Measurements from ENCODE around the gene NQO2.
"Not testable (repeated sequence)": the region's sequence is repeated elsewhere in the genome, so short reads cannot be mapped to it uniquely, and the experiment has no call there.

Gene NQO2

DNA sequence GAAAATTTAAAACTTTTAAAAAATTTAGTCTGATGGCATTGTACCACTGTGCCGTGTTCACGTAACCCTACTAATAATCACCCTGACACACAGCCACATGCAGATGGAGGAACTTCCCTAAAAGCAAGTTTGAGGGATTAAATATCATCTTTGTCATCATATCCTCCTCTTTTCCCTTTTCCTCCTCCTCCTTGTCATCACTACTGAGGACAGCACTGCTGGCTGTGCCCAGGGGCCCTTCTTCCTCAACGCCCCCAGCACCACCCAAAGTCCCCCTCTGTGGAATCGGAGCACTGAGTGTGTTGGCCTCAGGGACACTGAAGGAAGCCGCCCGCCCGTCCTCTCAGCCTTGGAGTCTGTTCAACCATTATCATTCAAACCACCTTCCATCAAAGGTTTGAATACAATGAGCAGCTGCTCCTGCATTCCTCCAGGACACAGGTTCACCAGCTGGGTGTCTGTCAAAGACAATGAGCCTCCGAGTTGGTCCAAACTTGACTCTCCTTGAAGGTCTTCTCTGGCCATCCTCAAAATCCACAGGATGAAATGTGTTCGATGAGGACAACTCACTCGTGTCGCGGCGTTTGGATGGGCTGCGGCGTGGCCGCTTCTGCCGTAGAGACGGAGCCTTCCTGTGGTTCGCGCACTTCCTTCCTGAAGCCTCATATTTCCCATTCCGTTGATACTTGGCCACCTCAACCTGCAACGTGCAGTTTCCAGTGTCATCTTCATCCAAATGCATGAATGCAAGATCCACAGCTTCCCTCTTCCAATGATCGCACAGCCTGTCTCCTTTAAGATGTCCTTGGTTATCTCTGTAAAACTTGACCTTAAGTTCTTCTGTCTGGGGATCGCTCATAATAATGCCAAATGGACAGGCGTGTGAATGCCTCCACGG, 23.3 kb downstream of the NQO2 start:
- Histone ChIP-seq H3K4me2 (peak overlapping the region; percentile 91), H3K4me3 (peak overlapping the region; percentile 62), H3K36me3 (peaks cover 7% of the 10 kb centered on the region; the same call in 1 of the 2 replicates), H3K9me3 (no peaks in the 10 kb centered on the region; the same call in 1 of the 2 replicates), H4K20me1 (no peaks in the 10 kb centered on the region), H3K9ac (peak overlapping the region; percentile 64), H3K27me3 (no peaks in the 10 kb centered on the region), H3K4me1 (peaks cover 61% of the 10 kb centered on the region), H3K27ac (peak overlapping the region; percentile 79)
- TF ChIP-seq Cebpa-rat (IDR thresholded peaks at IDR 0.05): no peak

DNA sequence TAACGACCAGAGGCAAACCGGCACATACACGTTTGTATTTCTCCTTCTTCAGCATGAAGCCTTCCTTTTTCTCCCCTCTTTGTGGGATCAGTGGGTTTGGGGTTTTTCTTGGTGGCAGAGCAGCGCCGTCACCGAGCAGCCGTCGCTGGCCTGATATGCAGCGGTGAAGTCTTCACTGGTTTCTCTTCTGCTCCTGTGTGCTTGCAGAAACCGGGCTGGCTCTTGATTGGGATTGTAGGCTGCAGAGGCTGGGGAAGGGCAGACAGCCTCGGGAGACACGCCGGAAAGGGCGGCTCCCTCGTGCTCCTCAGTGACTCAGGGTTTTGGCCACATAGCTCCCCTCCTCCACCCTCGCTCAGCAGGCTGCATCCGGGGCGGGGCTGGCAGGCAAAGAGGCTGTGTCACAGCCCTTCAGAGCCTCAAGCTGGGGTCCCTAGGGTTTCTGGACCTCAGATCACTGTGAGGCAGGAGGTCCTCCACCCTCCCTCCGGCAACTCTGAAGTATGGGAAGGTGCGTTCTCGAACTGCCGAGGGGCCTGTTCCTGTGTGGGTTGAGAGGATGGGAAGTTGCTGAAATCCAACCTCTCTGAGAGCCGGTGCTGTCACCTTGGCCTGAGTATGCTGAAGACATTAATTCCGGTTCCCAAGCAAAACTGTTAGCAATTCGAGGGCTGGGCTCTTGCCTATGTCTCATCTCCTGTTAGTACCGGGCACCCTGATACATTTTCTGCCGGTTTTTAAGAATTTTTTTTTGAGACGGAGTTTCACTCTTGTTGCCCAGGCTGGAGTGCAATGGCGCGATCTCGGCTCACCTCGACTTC, 24.2 kb downstream of the NQO2 start:
- Histone ChIP-seq H3K4me1 (peaks cover 61% of the 10 kb centered on the region), H3K4me3 (peak overlapping the region; percentile 62), H3K27ac (peak overlapping the region; percentile 79), H3K9me3 (no peaks in the 10 kb centered on the region; the same call in 1 of the 2 replicates), H4K20me1 (no peaks in the 10 kb centered on the region), H3K36me3 (peaks cover 7% of the 10 kb centered on the region; the same call in 1 of the 2 replicates), H3K27me3 (no peaks in the 10 kb centered on the region), H3K4me2 (peak overlapping the region; percentile 91), H3K9ac (peak overlapping the region; percentile 64)
- TF ChIP-seq Cebpa-rat (IDR thresholded peaks at IDR 0.05): no peak

DNA sequence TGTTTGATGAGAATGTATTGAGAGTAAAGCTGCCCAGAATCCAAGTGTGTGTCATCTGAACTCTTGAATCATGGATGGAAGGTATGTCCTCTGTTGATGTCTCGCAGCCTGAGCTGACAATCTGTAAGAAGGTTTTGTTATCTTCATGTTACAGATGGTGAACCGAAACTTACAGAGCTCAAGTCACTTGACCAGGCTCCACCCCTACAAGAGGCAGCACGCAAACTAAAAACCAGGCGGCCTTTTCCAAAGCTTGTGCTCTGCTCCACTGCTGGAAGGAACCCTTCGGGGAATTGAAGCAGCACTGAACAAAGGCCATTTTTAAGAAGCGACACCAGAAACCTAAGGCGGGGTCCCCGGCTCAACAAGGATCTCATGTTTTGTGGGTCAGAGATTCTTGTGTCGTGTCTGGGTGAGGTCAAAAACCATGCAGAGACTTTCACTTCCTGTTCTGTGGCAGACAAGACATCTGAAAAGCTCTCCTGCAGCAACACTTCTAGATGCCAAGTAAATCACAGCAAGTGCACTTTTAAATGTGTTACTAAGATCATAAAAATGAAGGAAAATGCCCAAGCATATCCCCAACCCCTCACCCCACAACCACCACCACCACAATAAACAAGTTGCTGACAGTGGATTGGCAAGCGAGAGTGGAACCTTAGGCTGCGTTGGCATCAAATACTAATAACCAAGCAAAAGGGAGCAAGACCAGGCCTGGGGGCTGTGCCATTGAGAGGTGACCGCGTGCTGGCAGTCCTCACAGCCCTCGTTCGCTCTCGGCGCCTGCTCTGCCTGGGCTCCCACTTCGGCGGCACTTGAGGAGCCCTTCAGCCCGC, 27.3 kb downstream of the NQO2 start:
- Histone ChIP-seq H3K27me3 (no peaks in the 10 kb centered on the region), H3K4me1 (peaks cover 56% of the 10 kb centered on the region), H4K20me1 (no peaks in the 10 kb centered on the region), H3K4me3 (peak overlapping the region; percentile 36), H3K27ac (peak overlapping the region; percentile 72), H3K4me2 (peak overlapping the region; percentile 91), H3K9ac (peak overlapping the region; percentile 37; the same call in 1 of the 2 replicates), H3K9me3 (no peaks in the 10 kb centered on the region), H3K36me3 (no peaks in the 10 kb centered on the region)
- no peak for TF ChIP-seq Cebpa-rat (IDR thresholded peaks at IDR 0.05)

DNA sequence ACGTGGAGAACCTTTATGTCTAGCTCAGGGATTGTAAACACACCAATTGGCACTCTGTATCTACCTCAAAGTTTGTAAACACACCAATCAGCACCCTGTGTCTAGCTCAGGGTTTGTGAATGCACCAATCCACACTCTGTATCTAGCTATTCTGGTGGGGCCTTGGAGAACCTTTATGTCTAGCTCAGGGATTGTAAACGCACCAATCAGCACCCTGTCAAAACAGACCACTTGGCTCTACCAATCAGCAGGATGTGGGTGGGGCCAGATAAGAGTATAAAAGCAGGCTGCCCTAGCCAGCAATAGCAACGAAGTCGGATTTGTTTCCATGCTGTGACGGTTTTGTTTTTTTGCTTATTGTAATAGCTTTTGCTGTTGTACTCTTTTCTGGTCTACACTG, 28.5 kb downstream of the NQO2 start:
- not testable (repeated sequence) for H3K36me3 ChIP-seq, H3K27ac ChIP-seq, H3K9ac ChIP-seq, H3K4me2 ChIP-seq, H3K4me3 ChIP-seq, H3K9me3 ChIP-seq, H3K27me3 ChIP-seq, H4K20me1 ChIP-seq
- H3K4me1 ChIP-seq: peaks cover 45% of the 10 kb centered on the region

DNA sequence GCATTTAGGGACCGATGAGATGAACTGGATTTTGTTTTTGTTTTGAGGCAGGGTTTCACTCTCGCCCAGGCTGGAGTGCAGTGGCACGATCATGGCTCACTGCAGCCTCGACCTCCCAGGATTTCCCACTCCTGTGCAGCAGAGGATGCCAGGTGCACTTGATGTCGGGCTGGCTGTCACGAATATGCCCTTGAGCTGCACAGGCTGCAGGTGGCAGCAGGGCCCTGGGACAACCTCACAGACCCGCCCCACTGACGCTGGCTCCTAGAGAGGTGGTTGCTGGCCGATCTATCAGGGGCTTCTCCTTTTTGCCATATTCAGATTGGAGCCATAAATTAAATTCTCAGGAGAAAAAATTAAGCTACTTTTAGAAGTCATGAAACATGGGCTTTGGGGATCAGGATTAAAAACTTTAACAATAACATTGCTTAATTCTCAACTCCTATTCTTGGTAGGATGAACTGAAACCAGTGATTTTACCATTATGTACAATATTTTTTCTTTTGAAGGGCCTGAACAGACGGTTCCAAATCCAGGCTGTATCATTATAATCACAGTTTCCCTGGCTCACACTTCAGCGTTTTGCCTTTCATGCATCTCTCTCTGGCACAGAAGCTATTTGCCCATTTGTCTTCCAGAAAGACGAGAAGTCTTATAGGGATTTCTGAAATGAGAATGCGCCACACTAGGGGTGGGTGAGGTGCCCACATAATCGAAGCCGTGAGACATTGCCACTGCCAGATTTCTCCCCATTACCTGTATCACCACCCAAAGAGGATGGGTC, 32.4 kb downstream of the NQO2 start:
- Histone ChIP-seq H3K4me2 (no peak overlapping the region), H3K4me1 (peaks cover 9% of the 10 kb centered on the region), H4K20me1 (no peaks in the 10 kb centered on the region), H3K9ac (no peak overlapping the region), H3K27ac (no peak overlapping the region), H3K36me3 (no peaks in the 10 kb centered on the region), H3K4me3 (no peak overlapping the region), H3K27me3 (no peaks in the 10 kb centered on the region), H3K9me3 (no peaks in the 10 kb centered on the region)
- no peak for TF ChIP-seq Cebpa-rat (IDR thresholded peaks at IDR 0.05)

DNA sequence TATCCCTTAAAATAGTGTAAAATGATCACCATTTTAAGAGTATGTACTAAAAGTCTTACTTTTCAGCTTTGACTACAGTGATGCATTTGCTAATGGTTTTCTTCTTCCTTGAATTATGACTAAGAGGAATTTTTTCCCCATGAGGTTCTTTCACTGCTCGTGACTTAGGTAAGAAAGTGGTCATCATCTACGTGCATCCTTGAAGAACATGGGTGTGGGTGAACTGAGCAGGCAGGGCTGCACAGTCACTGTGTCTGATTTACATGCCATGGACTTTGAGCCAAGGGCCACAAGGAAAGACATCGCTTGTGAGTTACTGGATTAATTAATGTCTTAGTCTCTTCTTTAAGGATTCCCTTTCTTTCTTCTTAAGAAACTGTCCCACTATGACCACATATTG, 33.3 kb downstream of the NQO2 start:
- no peak overlapping the region for H3K27ac ChIP-seq
- no peaks in the 10 kb centered on the region for H3K9me3 ChIP-seq
- no peaks in the 10 kb centered on the region for H4K20me1 ChIP-seq
- H3K4me1 ChIP-seq: no peaks in the 10 kb centered on the region
- no peak overlapping the region for H3K9ac ChIP-seq
- no peak overlapping the region for H3K4me2 ChIP-seq
- TF ChIP-seq Cebpa-rat (IDR thresholded peaks at IDR 0.05): no peak
- no peaks in the 10 kb centered on the region for H3K36me3 ChIP-seq
- no peak overlapping the region for H3K4me3 ChIP-seq
- H3K27me3 ChIP-seq: no peaks in the 10 kb centered on the region

DNA sequence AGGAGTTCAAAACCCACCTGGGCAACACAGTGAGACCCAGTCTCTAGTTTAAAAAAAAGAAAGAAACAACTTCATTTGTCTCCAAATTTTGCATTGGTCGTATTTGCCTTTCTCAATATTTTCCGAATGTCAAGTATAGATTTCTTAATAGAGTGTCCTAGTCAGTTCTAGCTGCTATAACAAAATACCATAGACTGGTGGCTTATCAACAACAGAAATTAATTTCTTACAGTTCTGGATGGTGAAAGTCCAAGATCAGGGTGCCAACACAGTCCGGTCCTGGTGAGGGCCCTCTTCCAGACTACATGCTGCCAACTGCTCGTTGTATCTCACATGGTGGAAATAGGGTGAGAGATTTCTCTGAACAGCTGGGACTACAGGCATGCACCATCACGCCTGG, 34.0 kb downstream of the NQO2 start:
- no peaks in the 10 kb centered on the region for H3K4me1 ChIP-seq
- H3K27me3 ChIP-seq: no peaks in the 10 kb centered on the region
- TF ChIP-seq Cebpa-rat (IDR thresholded peaks at IDR 0.05): no peak
- H3K4me2 ChIP-seq: no peak overlapping the region
- no peaks in the 10 kb centered on the region for H4K20me1 ChIP-seq
- no peaks in the 10 kb centered on the region for H3K36me3 ChIP-seq
- H3K4me3 ChIP-seq: no peak overlapping the region
- H3K9me3 ChIP-seq: no peaks in the 10 kb centered on the region
- no peak overlapping the region for H3K27ac ChIP-seq
- H3K9ac ChIP-seq: no peak overlapping the region

DNA sequence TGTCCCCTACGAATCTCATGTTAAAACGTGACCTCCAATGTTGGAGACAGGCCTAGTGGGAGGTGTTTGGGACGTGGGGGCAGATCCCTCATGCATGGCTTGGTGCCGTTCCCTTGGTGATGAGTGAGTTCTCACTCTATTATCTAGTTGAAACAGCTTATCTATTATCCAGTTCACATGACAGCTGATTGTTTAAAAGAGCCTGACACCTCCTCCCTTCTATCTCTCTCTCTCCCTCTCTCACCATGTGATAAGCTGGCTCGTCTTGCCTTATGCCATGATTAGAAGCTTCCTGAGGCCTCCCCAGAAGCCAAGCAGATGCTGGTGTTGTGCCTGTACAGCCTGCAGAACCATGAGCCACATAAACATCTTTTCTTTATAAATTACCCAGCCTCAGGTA, 35.7 kb downstream of the NQO2 start:
- H3K9me3 ChIP-seq: no peaks in the 10 kb centered on the region
- H3K9ac ChIP-seq: no peak overlapping the region
- H3K27ac ChIP-seq: no peak overlapping the region
- H3K4me1 ChIP-seq: no peaks in the 10 kb centered on the region
- H3K27me3 ChIP-seq: no peaks in the 10 kb centered on the region
- no peak overlapping the region for H3K4me2 ChIP-seq
- H3K36me3 ChIP-seq: no peaks in the 10 kb centered on the region
- H4K20me1 ChIP-seq: no peaks in the 10 kb centered on the region
- TF ChIP-seq Cebpa-rat (IDR thresholded peaks at IDR 0.05): no peak
- H3K4me3 ChIP-seq: no peak overlapping the region
